Neutrophil (primary cell): ENCODE measurements around the gene RPS6KA4.
A peak's percentile ranks its signal among the peaks of the same experiment; 100 is the strongest.

Experiments used
- H3K27ac ChIP-seq: fragments of 200-600 bp; sonication (generic); 2 replicates; pipeline ENCODE4 v1.5.1; 2016; ENCODE audit warnings: mild to moderate bottlenecking, moderate library complexity
- H3K27me3 ChIP-seq: fragments of 200-600 bp; sonication (generic); 2 replicates; pipeline ENCODE4 v1.6.0; 2016; ENCODE audit warnings: mild to moderate bottlenecking
- H3K36me3 ChIP-seq: fragments of 200-600 bp; sonication (generic); 2 replicates; pipeline ENCODE4 v1.5.1; 2017
- H3K4me1 ChIP-seq, 2 experiments: fragments of 200-600 bp in 1 of 2; sonication (generic) in 1 of 2; 1 replicate in 1 of 2; 2 replicates in 1 of 2; pipeline versions ENCODE4 v1.5.1 to v1.6.1; 2013 to 2016; ENCODE audit warnings: low read depth in 1 of 2, low read length in 1 of 2, mild to moderate bottlenecking in 1 of 2, moderate library complexity in 1 of 2; ENCODE audit not compliant: control insufficient read depth in 1 of 2, insufficient read depth in 1 of 2
- H3K4me3 ChIP-seq, 2 experiments: fragments of 200-600 bp in 1 of 2; sonication (generic) in 1 of 2; 1 replicate in 1 of 2; 2 replicates in 1 of 2; pipeline ENCODE4 v1.5.1; 2013 to 2016; ENCODE audit warnings: low read depth in 1 of 2, low read length in 1 of 2, mild to moderate bottlenecking in 1 of 2, moderate library complexity in 1 of 2
- H3K9me3 ChIP-seq: fragments of 200-600 bp; sonication (generic); 2 replicates; pipeline ENCODE4 v1.5.1; 2016
- TF ChIP-seq, protein P1 (sequence below): fragments of 200-600 bp; sonication (generic); IDR thresholded peaks from 2 replicates; pipeline ENCODE4 v1.5.1; 2016; ENCODE audit warnings: antibody characterized with exemption

Gene RPS6KA4

DNA sequence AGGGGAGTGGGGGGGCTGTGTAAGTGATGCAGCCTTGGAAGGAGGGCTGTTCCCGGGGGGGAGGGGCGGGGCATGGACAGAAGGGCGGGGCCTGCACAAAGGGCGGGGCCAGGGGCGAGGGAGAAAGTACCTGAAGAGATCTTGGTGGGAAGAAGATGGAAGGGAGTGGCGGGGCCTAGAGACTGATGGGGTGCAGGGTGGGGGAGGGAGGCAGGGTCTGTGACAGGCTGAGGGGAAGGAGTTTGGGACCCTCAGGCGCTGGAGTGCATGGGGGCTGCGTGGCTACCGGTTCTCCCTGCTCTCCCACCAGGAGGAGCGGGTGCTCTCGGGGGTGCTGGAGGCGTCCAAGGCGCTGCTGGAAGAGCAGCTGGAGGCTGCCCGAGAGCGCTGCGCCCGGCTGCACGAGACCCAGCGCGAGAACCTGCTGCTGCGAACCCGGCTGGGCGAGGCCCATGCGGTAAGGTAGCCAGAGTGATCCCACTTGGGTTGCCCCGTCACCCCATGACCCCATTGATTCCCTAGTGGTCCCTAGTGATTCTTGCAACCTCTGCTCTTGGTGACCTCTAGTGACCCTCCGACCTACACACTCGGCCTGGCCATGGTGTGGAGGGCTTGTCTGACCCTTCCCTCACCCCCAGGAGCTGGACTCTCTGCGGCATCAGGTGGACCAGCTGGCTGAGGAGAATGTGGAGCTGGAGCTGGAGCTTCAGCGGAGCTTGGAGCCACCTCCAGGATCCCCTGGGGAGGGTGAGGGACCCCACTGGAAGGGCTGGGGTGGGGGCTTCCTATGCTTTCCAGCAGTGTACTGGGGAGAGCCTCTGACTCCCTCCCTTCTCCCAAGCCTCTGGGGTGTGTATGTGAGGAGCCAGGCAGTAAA is 15.9 kb upstream of the RPS6KA4 start:
- Histone ChIP-seq H3K4me1 (peaks cover 79 to 80% of the 10 kb centered on the region in 2 experiments), H3K27me3 (no peaks in the 10 kb centered on the region), H3K4me3 (peak overlapping the region; percentile 88 to 89), H3K27ac (peak overlapping the region; percentile 99), H3K9me3 (no peaks in the 10 kb centered on the region), H3K36me3 (peaks cover 57% of the 10 kb centered on the region)
- TF ChIP-seq, protein P1, sequence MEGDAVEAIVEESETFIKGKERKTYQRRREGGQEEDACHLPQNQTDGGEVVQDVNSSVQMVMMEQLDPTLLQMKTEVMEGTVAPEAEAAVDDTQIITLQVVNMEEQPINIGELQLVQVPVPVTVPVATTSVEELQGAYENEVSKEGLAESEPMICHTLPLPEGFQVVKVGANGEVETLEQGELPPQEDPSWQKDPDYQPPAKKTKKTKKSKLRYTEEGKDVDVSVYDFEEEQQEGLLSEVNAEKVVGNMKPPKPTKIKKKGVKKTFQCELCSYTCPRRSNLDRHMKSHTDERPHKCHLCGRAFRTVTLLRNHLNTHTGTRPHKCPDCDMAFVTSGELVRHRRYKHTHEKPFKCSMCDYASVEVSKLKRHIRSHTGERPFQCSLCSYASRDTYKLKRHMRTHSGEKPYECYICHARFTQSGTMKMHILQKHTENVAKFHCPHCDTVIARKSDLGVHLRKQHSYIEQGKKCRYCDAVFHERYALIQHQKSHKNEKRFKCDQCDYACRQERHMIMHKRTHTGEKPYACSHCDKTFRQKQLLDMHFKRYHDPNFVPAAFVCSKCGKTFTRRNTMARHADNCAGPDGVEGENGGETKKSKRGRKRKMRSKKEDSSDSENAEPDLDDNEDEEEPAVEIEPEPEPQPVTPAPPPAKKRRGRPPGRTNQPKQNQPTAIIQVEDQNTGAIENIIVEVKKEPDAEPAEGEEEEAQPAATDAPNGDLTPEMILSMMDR = no peak

DNA sequence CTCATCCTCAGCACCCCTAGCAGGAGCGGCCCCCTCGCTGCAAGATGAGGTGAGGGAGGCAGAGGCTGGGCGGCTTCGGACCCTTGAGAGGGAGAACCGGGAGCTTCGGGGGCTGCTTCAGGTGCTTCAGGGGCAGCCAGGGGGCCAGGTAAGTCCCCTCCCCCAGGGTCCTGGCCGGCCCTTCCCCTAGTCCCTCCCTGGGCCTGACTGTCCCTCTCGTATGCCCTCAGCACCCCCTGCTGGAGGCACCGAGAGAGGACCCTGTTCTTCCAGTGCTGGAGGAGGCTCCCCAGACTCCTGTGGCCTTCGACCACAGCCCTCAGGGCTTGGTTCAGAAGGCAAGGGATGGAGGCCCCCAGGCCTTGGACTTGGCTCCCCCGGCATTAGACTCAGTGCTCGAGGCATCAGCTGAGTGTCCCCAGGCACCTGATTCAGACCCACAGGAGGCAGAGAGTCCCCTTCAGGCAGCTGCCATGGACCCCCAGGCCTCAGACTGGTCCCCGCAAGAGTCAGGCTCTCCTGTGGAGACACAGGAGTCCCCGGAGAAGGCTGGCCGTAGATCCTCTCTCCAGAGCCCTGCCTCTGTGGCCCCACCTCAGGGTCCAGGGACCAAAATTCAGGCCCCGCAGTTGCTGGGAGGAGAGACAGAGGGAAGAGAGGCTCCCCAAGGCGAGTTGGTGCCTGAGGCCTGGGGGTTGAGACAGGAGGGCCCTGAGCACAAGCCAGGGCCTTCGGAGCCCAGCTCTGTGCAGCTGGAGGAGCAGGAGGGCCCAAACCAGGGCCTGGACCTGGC is 15.0 kb upstream of the RPS6KA4 start:
- Histone ChIP-seq H3K27me3 (no peaks in the 10 kb centered on the region), H3K4me1 (peaks cover 70 to 72% of the 10 kb centered on the region in 2 experiments), H3K4me3 (no peak overlapping the region), H3K36me3 (peaks cover 65% of the 10 kb centered on the region), H3K9me3 (no peaks in the 10 kb centered on the region), H3K27ac (peak overlapping the region; percentile 99)
- TF ChIP-seq, protein P1 = peak; percentile 10

DNA sequence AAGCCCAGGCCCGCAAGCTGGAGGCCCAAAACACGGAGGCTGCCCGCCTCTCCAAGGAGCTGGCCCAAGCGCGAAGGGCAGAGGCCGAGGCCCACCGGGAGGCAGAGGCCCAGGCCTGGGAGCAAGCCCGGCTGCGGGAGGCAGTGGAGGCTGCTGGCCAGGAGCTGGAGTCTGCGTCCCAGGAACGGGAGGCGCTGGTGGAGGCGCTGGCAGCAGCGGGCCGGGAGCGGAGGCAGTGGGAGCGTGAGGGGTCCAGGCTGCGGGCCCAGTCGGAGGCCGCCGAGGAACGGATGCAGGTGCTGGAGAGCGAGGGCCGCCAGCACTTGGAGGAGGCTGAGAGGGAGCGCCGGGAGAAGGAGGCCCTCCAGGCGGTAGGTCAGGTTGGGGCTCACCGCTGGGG is 14.2 kb upstream of the RPS6KA4 start:
- H3K4me1 ChIP-seq = peaks cover 62 to 64% of the 10 kb centered on the region in 2 experiments
- TF ChIP-seq, protein P1 = no peak
- peaks cover 73% of the 10 kb centered on the region for H3K36me3 ChIP-seq

DNA sequence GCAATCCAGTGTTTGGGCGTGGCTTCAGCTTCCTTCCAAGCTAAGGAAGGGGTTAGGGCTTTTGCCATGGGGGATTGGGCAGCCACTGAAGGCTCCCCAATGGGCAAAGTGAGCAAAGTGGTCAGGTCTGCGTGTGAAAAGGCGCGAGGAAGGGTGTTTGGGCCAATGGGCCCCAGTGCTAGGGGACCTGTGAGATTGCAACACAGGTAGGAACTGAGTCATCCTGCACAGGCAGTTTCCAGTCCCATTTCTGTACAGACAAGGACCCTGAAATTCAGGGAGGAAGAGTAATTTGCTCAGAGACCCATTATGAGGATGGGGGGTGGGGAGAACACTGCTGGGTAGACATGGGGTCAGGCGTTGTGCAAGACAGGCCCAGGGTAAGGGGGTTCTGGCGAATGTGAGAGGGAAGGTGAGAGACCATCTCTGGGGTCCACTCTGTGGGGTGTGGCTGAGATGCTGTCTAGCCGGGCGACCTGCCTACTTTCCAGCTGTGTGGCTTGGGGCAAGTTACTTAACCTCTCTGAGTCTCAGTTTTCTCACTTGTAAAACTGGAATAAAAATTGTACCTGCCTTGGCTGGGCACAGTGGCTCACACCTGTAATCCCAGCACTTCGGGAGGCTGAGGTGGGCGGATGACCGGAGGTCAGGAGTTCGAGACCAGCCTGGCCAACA is 11.6 kb upstream of the RPS6KA4 start:
- H3K9me3 ChIP-seq = no peaks in the 10 kb centered on the region
- TF ChIP-seq, protein P1 = no peak
- peaks cover 94% of the 10 kb centered on the region for H3K36me3 ChIP-seq
- no peaks in the 10 kb centered on the region for H3K27me3 ChIP-seq
- H3K27ac ChIP-seq = peak overlapping the region; percentile 72
- H3K4me3 ChIP-seq = no peak overlapping the region
- H3K4me1 ChIP-seq = peaks cover 40 to 43% of the 10 kb centered on the region in 2 experiments

More for the DNA sequence above, 14.2 kb upstream of the RPS6KA4 start:
- Histone ChIP-seq H3K4me3 (no peak overlapping the region), H3K27ac (peak overlapping the region; percentile 99), H3K27me3 (no peaks in the 10 kb centered on the region), H3K9me3 (no peaks in the 10 kb centered on the region)

DNA sequence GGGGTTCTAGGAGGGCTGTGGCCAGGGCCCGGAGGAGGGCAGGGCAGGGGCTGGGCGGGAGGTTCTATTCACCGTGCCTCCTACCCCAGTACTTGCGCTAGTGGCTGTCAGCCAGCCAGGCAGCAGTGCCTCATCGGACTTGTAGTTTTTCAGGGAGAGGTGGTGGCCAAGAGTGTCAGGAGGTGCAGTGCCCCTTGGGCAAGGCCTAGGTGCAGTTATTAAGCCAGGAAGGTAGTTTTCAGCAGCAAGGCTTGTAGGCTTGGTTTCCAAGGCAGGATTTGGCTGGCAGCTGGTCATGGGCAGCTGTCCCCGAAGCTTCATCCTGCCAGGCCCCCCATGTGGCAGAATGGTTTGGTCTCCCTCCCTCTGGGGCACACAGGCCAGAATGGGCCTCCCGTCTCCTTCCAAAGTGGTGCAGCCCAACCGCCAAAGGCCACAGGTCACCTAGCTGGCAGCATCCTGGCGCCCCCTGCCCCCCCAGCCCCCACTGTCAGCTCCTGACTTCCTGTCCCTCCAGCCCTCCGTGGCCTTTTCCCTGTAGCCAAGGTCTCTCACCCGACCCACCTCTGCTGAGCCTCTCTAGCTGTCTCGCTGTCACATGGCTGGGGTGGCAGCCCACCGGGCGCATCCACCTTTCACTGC is 10.5 kb upstream of the RPS6KA4 start:
- peaks cover 95% of the 10 kb centered on the region for H3K36me3 ChIP-seq
- H3K27ac ChIP-seq = peak overlapping the region; percentile 27
- peaks cover 28 to 35% of the 10 kb centered on the region in 2 experiments for H3K4me1 ChIP-seq
- no peak overlapping the region for H3K4me3 ChIP-seq
- H3K27me3 ChIP-seq = no peaks in the 10 kb centered on the region
- no peaks in the 10 kb centered on the region for H3K9me3 ChIP-seq
- TF ChIP-seq, protein P1 = no peak
